ENCODE measurements around the gene STK32C. TPM values are rescaled to one million over a fixed set of nuclear protein-coding genes. Genes with fewer than 3 reads are reported as not detected.

Gene STK32C
- total and polyA plus RNA-seq, 2 donors (not counting 1 experiment from before 2014, with no cell fraction given): 9.9 to 16.8 TPM

DNA sequence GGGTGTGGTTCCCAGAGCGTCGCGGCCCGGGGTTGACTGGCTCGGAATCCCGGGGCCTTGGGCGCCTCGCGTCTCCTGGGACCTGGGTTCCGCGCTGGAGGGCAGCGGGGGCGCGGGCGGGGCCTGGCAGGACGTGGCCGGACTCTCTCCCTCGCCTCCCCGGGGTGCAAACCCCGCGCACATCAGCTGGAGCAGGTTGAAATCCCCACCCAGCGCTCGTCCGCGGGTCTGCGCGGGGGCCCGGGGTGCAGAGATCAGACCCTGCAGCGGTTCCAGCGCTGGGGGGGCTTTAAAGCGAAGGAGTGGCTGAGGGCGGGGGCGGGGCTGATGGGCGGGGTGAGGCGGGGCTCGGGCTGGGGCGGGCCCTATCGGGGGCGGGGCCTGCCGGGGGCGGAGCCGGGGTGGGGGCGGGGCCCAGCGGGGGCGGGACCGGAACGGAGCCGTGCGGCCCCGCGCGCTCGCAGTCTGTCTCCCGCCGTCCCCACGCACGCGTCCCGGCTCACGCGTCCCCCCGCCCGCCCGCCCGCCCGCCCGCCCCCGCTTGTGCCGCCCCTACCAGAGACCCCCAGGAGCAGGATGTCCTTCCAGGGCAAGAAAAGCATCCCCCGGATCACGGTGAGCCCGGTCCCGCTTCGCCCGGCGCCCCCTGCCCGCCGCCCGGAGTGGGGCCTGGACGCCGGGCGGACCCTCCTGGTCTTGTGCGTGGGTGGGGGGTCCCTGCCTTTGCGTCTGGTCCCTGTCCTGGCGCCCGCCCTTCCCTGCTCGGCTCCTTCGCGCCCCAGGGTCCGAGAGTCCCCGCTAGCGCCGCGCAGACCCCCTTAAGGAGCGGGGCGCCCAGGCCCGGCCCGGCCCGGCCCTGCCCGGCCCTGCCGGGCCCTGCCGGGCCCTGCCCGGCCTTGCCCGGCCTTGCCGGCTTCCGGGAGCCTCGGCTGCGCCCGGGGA is 121.0 kb downstream of the STK32C start, which contains the start of gene DPYSL4:
DPYSL4 (plus strand) TSS at position 461 of the 942 bp plus-strand sequence; CDS start at position 577, 116 bp downstream.
- Histone ChIP-seq H3K4me2 (replicated peaks; ENCODE audit: low read depth, low read length, poor library complexity, severe bottlenecking) (peak within 1 kb of the TSS; percentile 77), H3K79me2 (ENCODE audit: control insufficient read depth, insufficient read depth, low read length) (no peaks in the 10 kb centered on the region), H3K27ac (ENCODE audit: low read length in 2 of 2) (no peak within 1 kb of the TSS), H3K9ac (ENCODE audit: low read length) (no peak within 1 kb of the TSS), H2AFZ (ENCODE audit: insufficient read depth, low read depth, low read length, poor library complexity, severe bottlenecking) (peak within 1 kb of the TSS; percentile 10), H3K36me3 (replicated peaks in 1 of 2; ENCODE audit: control extremely low read depth in 1 of 2, control insufficient read depth in 1 of 2, extremely low read depth in 1 of 2, insufficient read depth in 2 of 2, low read length in 1 of 2) (no peaks in the 10 kb centered on the region), H3K27me3 (replicated peaks in 1 of 4; ENCODE audit: control extremely low read depth in 1 of 4, control insufficient read depth in 3 of 4, insufficient read depth in 4 of 4, low read length in 3 of 4) (peaks cover 0 to 53% (median 19%) of the 10 kb centered on the region in 4 experiments), H3K9me3 (ENCODE audit: control extremely low read depth in 1 of 3, control insufficient read depth in 2 of 3, insufficient read depth in 1 of 3, low read length in 2 of 3) (peaks cover 0 to 16% (median 0%) of the 10 kb centered on the region in 3 donors), H3K4me1 (ENCODE audit: control insufficient read depth in 2 of 2, insufficient read depth in 2 of 2, low read length in 2 of 2) (peaks cover 13 to 25% of the 10 kb centered on the region in 2 donors), H3K4me3 (ENCODE audit: control extremely low read depth in 1 of 5, extremely low read depth in 1 of 5, insufficient read depth in 1 of 5, low read depth in 2 of 5, low read length in 4 of 5) (peak within 1 kb of the TSS in 3 of 5 experiments; percentile 3 to 37 (median 29)), H4K20me1 (ENCODE audit: control insufficient read depth, insufficient read depth, low read length, poor library complexity, severe bottlenecking) (no peaks in the 10 kb centered on the region)
- peaks cover 2% of the 10 kb centered on the region for H3K9me3 Mint-ChIP-seq (ENCODE audit: insufficient read depth)
- ATAC-seq (ENCODE audit: low read depth) (peak; percentile 58), DNase-seq (peak; percentile 52)
- WGBS (ENCODE audit: insufficient coverage): 10% methylated on average over 90 of the region's 109 CpGs
- H3K27me3 Mint-ChIP-seq: peaks cover 46% of the 10 kb centered on the region
- peak; percentile 10 for TF ChIP-seq EZH2 (IDR thresholded peaks at IDR 0.05; ENCODE audit: borderline replicate concordance, insufficient read depth, low read depth, low read length, poor library complexity, severe bottlenecking)
- TF ChIP-seq, protein P1, sequence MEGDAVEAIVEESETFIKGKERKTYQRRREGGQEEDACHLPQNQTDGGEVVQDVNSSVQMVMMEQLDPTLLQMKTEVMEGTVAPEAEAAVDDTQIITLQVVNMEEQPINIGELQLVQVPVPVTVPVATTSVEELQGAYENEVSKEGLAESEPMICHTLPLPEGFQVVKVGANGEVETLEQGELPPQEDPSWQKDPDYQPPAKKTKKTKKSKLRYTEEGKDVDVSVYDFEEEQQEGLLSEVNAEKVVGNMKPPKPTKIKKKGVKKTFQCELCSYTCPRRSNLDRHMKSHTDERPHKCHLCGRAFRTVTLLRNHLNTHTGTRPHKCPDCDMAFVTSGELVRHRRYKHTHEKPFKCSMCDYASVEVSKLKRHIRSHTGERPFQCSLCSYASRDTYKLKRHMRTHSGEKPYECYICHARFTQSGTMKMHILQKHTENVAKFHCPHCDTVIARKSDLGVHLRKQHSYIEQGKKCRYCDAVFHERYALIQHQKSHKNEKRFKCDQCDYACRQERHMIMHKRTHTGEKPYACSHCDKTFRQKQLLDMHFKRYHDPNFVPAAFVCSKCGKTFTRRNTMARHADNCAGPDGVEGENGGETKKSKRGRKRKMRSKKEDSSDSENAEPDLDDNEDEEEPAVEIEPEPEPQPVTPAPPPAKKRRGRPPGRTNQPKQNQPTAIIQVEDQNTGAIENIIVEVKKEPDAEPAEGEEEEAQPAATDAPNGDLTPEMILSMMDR (IDR thresholded peaks at IDR 0.05): no peak
- ChIA-PET POLR2A (no interaction called here), CTCF (no interaction called here)
- no peak within 1 kb of the TSS for H3K27ac Mint-ChIP-seq
- H3K4me3 Mint-ChIP-seq: peak within 1 kb of the TSS; percentile 52
- H3K4me1 Mint-ChIP-seq: peaks cover 8% of the 10 kb centered on the region
- intact Hi-C loops (cut with micrococcal nuclease): loop anchor here (2.0 kb wide), 1 partner anchor 122 kb away; no protein-coding TSS in a partner anchor

Measured in B cell (primary cell).